HL-60 (cell line): ENCODE data around the gene LAPTM5.

Source experiments
- DNase-seq, 2 experiments: peaks; one replicate each; pipeline ENCODE4 v3.0.0-alpha.2; 2010 to 2020; ENCODE audit warnings: low read depth in 1 of 2, low spot score in 1 of 2
- H3K27ac ChIP-seq: fragments of 250-450 bp; sonication (Bioruptor Pico); replicated peaks from 2 replicates; pipeline ENCODE4 v1.5.1; 2020; ENCODE audit warnings: mild to moderate bottlenecking, moderate library complexity
- H3K27me3 ChIP-seq: fragments of 250-450 bp; sonication (Bioruptor Pico); 2 replicates; pipeline ENCODE4 v1.5.1; 2021; ENCODE audit warnings: mild to moderate bottlenecking, moderate library complexity; ENCODE audit not compliant: insufficient read depth, poor library complexity, severe bottlenecking
- H3K4me3 ChIP-seq: replicated peaks from 2 replicates; pipeline ENCODE4 v1.5.1; 2011; ENCODE audit warnings: mild to moderate bottlenecking, control low read depth, low read length; ENCODE audit not compliant: insufficient read depth
- CTCF ChIP-seq: IDR thresholded peaks from one replicate; pipeline ENCODE4 v1.5.1; 2011; ENCODE audit warnings: low read length, control low read depth, inconsistent platforms; ENCODE audit not compliant: insufficient read depth
- GABPA ChIP-seq: IDR thresholded peaks from 2 replicates; pipeline ENCODE4 v1.6.1; 2012; ENCODE audit warnings: low read depth
- POLR2AphosphoS5 ChIP-seq: IDR thresholded peaks from 2 replicates; pipeline ENCODE4 v1.6.1; 2012; ENCODE audit warnings: low read depth
- REST ChIP-seq: IDR thresholded peaks from 2 replicates; pipeline ENCODE4 v1.6.1; 2012; ENCODE audit warnings: low read depth; ENCODE audit not compliant: insufficient replicate concordance
- SPI1 ChIP-seq: IDR thresholded peaks from 2 replicates; pipeline ENCODE4 v1.6.1; 2012; ENCODE audit warnings: low read depth, mild to moderate bottlenecking, borderline replicate concordance

Gene LAPTM5

GRCh38 chr1:30684881-30685795 is 72.4 kb downstream of the LAPTM5 start:
- DNase-seq = no peak
- TF ChIP-seq GABPA (no peak), REST (no peak), POLR2AphosphoS5 (no peak), SPI1 (no peak), CTCF (no peak)
- peaks cover 9% of the 10 kb centered on the region for H3K27me3 ChIP-seq
- no peak overlapping the region for H3K4me3 ChIP-seq
- no peak overlapping the region for H3K27ac ChIP-seq

- Histone ChIP-seq H3K4me3 (no peak overlapping the region), H3K27ac (no peak overlapping the region), H3K27me3 (peaks cover 9% of the 10 kb centered on the region)
- TF ChIP-seq REST (no peak), SPI1 (no peak), GABPA (no peak), CTCF (no peak), POLR2AphosphoS5 (no peak)
- DNase-seq = no peak
Measured at GRCh38 chr1:30684259-30684658, 73.3 kb downstream of the LAPTM5 start.

- no peak overlapping the region for H3K27ac ChIP-seq
- H3K4me3 ChIP-seq = no peak overlapping the region
- TF ChIP-seq CTCF = no peak
- TF ChIP-seq REST = no peak
- no peak for TF ChIP-seq GABPA
- TF ChIP-seq SPI1 = no peak
- TF ChIP-seq POLR2AphosphoS5 = no peak
- DNase-seq = no peak
- H3K27me3 ChIP-seq = peaks cover 9% of the 10 kb centered on the region
Measured at GRCh38 chr1:30683699-30684098, 73.9 kb downstream of the LAPTM5 start.
